SHP77 (cell line): ENCODE results near the gene ETV2.
"Not testable (repeated sequence)": the region's sequence is repeated elsewhere in the genome, so short reads cannot be mapped to it uniquely, and the experiment has no call there.

Experiments used
- DNase-seq, 2 experiments: peaks; one replicate each; lab custom pipeline; 2025; lab: John Stamatoyannopoulos, UW

Gene ETV2

DNA sequence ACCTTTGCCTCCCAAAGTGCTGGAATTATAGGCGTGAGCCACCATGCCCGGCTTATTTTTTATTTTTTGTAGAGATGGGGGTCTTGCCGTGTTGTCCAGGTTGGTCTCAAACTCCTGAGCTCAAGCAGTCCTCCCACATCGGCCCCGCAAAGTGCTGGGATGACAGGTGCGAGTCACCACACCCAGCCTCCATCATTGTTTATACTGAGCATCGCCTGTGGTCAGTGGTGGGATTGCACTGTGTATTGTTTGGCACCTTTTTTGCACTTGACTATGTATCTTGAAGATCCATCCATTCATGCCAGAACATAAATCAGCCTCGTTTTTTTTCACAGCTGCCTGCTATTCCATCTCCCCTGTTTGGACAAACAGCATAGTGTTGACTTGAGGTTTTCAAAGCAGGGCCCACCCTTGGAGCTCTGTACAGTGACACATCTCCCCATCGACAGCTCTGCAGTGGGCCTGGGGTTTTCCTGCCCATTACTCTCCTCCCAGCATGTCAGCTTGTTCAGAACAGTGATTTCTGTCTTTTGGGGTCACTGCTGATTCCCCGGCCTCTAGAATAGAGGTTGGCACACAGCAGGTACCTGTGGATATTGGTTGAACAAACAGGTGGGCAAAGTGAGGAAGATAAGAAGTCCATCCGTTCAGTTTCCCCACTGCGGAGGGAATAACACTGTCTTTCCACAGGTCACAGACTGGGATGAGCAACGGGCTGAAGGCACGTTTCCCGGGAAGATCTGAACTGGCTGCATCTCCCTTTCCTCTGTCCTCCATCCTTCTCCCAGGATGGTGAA, 16.6 kb downstream of the ETV2 start:
- peak; percentile 7 to 16 for DNase-seq

DNA sequence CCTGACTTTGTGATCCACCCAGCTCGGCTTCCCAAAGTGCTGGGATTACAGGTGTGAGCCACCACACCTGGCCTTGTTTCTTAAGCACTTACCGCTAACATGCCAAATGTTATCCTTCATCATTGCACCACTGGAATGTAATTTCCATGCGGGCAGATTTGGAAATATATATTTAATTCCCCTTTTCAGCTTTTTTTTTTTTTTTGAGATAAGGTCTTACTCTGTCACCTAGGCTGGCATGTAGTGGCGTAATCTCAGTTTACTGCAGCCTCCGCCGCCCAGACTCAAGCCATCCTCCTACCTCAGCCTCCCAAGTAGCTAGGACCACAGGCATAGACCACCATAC, 20.4 kb downstream of the ETV2 start:
- DNase-seq, result no peak

DNA sequence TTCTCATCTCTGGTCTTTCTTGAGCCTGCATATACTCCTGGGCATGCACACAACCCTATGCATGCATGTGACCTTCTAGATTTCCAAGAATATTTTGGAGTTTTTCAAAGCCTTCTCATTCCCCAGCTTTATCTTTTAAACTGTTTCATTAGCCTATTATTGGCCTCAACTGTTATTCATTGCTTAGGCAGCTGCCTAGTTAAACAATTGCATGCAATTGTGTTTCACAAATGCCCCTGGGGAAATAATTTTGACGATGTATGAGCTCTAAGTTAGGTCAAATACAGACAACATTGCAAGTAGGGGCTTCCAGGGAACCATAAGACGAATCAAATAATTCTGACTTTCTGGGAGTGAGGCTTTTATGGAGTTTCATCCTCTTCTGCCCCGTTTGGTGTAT, 22.4 kb downstream of the ETV2 start:
- DNase-seq, result no peak

DNA sequence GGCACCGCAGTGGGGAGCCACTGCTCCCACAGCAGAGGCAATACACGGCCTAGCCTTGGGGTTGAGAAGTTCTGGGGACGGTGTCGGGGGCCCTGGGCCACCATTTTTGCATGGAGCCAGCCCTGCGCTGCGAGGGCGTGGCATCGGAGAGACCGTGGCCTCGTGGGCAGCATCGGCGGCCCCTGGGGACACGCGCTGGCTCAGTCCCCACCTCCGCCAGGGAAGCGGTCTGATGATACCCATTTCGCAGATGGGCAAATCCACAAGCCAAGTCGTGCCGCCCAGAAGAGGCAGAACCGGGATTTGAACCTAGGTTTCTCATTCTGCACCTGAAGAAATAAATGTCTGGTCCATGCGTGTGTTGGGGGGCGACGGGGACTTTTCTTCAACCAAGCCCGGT, 23.6 kb downstream of the ETV2 start:
- DNase-seq, result no peak

DNA sequence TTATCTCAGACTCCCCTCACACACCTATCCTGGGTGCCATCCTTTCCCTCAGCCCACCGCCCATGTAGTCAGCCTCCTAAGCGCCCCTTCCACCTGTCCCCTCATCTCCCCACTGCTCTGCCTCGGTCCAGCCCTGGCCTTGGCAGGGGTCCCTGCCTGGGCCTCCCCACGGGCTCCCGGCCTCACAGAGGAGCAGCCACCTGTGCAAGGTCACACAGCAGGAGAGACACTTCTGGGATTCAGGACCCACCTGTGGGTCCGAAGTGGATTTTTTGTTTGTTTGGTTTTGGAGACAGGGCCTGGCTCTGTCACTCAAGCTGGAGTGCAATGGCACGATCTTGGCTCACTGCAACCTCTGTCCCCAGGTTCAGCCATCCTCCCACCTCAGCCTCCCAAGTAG, 24.1 kb downstream of the ETV2 start:
- DNase-seq, result no peak

DNA sequence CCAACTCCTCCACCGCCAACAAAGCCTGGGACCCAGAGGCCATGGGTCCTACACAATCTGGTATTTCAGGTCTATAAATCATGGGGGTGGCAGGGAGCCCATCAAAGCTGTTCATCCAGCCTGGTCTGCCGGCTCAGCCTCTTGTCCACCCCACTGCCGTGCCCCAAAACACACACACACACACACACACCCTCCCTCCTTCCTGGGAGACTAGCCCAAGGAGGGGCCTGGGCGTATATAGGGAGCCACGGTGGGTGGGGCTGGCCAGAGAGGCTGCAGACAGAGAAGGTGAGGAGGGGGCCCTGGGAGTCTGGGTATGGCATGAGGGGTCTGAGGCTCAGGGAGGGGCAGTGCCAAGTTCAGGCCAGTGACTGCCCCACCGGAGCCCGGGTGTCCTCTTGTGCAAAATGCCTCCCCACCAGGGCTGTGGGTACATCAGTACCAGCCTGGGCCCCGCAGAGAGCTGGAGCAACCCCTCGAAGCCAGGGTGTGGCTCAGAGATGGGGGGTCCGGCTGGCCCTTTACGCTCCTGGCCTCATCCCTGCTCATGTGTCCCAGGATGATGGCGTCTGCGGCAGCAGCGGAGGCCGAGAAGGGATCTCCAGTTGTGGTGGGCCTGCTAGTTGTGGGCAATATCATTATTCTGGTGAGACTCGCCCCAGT, 24.8 kb downstream of the ETV2 start, which contains the start of gene UPK1A:
UPK1A (plus strand) TSS at position 267 of the 663 bp plus-strand sequence; CDS start at position 563, 296 bp downstream.
- DNase-seq, result no peak

DNA sequence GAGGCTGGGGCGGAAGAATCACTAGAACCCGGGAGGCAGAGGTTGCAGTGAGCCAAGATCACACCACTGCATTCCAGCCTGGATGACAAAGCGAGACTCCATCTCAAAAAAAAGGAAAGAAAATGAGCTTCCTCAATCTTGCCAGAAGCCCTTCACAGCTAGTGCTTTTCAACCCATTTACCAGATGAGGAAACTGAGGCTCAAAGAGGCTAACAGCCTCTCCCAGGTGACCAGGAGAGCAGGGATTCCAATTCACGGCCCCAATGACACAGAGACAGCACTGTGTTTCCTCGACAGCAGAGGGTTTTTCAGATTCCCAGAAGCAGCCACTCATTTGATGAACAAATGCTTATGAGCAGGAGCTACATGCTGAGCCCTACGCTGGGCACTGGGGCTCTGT, 28.0 kb downstream of the ETV2 start:
- no peak for DNase-seq

DNA sequence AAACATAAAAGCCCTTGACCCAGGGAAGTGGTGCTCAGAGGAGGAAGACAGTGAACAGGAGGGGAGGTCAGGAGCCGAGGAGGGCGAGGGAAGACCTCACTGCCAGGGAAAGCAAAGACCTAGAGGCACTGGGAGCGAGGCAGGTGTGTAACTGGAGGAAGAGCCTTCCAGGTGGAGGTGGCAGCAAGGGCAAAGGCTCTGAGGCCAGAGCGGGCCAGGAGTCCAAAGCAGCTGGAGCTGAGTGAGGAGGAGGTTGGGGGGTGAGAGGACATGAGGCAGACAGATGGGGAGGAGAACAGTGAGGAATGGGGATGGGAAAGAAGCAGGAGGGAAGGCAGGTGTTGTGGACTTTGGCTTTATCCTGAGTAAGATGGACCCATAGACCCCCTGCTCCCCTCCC, 28.4 kb downstream of the ETV2 start:
- DNase-seq, result no peak

DNA sequence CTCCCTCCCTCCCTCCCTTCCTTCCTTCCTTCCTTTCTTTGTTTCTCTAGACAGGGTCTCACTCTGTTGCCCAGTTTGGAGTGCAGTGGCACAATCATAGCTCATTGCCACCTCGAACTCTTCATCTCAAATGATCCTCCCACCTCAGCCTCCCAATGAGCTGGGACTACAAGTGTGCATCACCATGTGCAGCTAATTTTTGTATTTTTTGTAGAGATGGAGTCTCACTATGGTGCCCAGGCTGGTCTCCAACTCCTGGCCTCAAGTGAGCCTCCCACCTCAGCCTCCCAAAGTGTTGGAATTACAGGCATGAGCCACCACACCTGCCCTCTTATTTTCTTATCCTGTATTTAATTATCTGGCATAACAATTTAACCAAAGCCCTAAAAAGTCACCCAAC, 29.1 kb downstream of the ETV2 start:
- DNase-seq, result no peak

DNA sequence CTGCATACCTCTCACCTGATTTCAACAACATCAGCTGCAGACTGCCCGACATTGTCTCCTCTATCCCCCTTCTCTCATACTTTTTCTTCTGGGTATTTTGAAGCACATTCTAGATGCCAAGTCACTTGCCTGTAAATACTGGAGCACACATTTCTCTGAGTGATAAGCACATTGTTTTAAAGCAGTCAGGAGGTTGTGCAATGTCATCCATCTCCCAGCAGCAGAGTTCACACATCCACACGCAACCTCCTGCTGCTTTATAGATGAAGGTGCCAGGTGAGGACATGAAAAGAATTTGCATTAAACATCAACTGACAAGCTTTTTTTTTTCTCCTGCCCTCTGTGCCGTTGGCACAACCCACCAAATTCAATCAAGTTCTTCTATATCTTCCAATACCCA, 30.3 kb downstream of the ETV2 start:
- no peak for DNase-seq

DNA sequence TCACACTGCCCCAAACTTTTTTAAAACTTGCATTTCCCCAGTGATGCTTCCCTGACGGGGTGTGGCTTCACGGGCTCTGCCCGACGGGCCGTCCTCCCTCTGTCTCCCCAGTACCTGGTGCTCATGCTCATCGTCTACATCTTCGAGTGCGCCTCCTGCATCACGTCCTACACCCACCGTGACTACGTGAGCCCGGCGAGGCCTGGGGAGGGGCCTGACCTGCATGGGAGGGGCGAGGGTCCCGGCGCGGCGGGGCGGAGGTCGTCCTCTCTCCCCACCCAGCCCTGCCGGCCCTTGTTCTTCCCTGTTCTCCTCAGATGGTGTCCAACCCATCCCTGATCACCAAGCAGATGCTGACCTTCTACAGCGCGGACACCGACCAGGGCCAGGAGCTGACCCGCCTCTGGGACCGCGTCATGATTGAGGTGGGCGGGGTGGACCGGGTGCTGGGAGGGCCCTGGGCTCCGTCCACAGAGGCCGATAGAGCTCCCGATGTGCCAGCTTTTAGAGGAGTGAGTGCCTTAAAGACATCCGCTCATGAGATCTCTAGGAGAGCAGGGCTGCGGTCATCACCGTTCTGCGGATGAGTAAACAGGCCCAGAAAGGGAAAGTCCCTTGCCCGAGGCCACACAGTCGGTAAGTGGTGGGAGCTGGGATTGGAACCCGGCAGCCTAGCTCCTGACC, 31.7 kb downstream of the ETV2 start:
- no peak for DNase-seq

DNA sequence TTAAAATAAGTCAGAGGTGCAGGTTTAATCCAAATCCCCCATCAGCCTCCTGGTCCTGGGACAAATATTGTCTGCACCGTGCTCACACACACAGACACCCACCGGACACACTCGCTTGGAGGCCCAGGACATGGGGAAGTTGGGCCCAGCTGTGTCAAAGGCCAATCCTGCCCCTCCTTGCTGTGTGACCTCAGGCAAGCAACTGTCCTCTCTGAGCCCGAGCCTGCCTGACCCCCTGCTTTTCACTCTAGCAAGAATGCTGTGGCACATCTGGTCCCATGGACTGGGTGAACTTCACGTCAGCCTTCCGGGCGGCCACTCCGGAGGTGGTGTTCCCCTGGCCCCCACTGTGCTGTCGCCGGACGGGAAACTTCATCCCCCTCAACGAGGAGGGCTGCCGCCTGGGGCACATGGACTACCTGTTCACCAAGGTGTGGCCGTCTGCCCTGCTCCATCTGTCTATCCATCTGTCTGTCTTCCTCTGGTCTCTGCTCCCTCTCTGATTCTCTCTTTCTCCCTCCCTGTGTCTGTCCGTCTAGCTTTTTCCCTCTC, 34.1 kb downstream of the ETV2 start:
- no peak for DNase-seq

DNA sequence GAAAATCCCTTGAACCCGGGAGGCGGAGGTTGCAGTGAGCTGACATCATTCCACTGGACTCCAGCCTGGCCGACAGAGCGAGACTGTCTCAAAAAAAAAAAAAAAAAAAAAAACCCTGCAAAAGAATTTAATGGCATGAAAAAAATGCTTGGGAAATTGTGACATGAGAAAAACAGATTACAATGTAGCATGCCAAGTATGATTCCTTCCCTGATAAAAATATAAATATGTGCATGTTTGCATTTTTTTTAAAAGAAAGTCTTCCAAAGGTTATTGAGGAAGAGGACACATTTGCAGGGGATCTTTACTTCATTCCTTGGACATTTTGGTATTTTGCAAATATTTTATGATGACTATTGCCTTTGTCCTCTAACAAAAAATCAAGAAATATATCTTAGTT, 48.3 kb downstream of the ETV2 start:
- no peak for DNase-seq

DNA sequence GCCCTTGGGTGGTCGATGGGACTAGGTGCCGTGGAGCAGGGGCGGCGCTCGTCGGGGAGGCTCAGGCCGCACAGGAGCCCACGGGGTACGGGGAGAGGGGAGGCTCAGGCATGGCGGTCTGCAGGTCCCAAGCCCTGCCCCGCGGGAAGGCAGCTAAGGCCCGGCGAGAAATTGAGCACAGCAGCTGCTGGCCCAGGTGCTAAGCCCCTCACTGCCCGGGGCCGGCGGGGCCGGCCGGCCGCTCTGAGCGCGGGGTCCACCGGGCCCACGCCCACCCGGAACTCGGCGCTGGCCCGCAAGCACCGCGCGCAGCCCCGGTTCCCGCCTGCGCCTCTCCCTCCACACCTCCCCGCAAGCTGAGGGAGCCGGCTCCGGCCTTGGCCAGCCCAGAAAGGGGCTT, 49.6 kb downstream of the ETV2 start:
- not testable (repeated sequence) for DNase-seq

DNA sequence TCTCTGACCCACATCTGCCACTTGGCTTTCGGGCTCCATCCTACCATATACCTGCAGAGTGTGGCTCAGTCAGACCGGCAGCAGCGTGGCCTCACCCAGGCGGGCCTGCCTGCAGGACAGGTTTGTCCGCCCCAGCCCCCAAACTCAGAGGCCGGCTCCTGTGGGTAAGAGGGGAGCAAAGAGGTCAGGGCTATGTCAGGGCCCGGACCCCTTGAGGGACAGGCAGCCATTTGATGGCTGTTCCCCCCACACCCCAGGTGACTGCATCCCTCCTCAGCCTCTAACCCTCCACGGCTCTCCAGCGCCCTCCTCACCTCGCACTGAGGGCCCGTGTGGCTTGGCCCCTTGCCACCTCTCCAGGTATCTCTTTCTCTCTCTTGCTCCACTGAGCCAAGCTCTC, 50.5 kb downstream of the ETV2 start:
- DNase-seq, result no peak

DNA sequence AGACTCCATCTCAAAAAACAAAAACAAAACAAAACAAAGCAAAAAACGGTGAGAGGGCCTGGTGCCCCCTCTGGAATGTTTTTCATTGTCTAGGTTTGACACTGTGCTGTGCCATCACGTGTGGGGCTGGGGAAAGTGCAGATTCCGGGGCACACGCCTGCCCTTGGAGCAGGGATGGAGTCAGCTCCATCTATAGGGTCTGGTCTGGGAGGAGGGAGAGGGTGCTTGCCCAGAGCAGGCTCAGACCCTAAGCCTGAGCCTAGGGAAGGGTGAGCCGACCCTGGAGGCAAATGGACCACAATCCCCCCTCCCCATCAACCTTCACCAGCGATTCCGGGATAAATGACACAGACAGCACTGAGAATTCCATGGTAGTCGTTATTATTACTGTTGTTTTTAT, 51.9 kb downstream of the ETV2 start:
- no peak for DNase-seq

DNA sequence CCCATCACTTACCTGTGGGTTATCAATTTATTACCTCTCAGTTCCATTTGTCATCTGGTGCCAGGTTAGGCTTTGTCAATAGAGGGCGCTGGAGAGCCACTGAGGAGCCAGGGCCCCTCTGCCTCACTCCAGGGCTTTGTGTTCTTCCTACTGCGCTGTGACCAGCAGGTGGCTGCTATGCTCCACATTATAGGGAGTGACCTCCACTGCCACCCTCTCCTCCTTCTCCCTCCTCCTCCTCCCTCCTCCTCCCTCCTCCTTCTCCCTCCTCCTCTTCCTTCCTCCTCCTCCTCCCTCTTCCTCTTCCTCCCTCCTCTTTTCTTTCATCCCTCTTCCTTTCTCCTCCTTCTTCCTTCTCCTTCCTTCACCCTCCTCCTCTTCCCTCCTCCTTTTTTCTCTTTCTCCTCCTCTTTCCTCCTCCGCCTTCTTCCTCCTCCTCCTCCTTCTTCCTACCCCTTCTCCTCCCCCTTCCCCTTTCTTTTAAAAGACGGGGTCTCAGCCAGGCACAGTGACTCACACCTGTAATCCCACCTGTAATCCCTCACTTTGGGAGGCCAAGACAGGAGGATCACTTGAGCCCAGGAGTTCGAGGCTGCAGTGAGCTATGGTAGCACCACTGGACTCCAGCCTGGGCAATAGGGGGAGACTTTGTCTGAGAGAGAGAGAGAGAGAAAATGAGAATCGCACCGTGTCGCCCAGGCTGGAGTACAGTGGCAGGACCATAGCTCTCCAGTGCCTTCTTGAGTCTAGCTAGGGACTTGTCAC, 52.5 kb downstream of the ETV2 start:
- peak; percentile 69 to 85 for DNase-seq
